Lower lobe of right lung (tissue), 2 donors: ENCODE results near the gene NRG2. TPM values are rescaled to one million over a fixed set of nuclear protein-coding genes. Genes with fewer than 3 reads are reported as not detected.
A peak's percentile ranks its signal among the peaks of the same experiment; 100 is the strongest.

Source experiments
- ATAC-seq, 2 donors: fragments of 200-7000 bp; cut with Tn5 transposase; one replicate each; pipeline ENCODE4 v1.9.1; 2020 to 2022; ENCODE audit warnings: mild to moderate bottlenecking in 2 of 2, moderate library complexity in 2 of 2
- DNase-seq: peaks from one replicate; pipeline ENCODE4 v3.0.0-alpha.2; 2020
- H3K27ac ChIP-seq: fragments of 200-600 bp; one replicate; pipeline ENCODE4 v1.8.0; 2022
- H3K27me3 ChIP-seq: fragments of 200-600 bp; one replicate; pipeline ENCODE4 v1.8.0; 2022; ENCODE audit warnings: low read depth
- H3K36me3 ChIP-seq: fragments of 200-600 bp; one replicate; pipeline ENCODE4 v1.8.0; 2022; ENCODE audit warnings: mild to moderate bottlenecking
- H3K4me1 ChIP-seq: fragments of 200-600 bp; one replicate; pipeline ENCODE4 v1.8.0; 2022
- H3K4me3 ChIP-seq: fragments of 200-600 bp; one replicate; pipeline ENCODE4 v1.8.0; 2022; ENCODE audit warnings: mild to moderate bottlenecking
- H3K9me3 ChIP-seq: fragments of 200-600 bp; one replicate; pipeline ENCODE4 v1.8.0; 2022
- intact Hi-C: fragments of 100-400 bp; cut with DNase I; formaldehyde crosslinking; loops from one replicate; pipeline ENCODE4 v1.11.0; 2022
- total RNA-seq: library from RNA; stranded (reverse); fragmentation: NEBNext Ultra II Directional; extraction: Animal tissue kit (Norgen Biotek cat#: 25700); gene quantifications from one replicate; pipeline ENCODE4 v1.2.1, GENCODE V29; 2021
- TF ChIP-seq, protein P1 (sequence below): fragments of 200-600 bp; IDR thresholded peaks from one replicate; pipeline ENCODE4 v1.8.0; 2022; ENCODE audit warnings: antibody characterized with exemption, mild to moderate bottlenecking
- donor health status: DM: no; HTN: yes; CAD: no; lungs with severe emphysema.

The NRG2 gene
- total RNA-seq, 1 donor from 2014 or later, result 1.6 TPM

DNA sequence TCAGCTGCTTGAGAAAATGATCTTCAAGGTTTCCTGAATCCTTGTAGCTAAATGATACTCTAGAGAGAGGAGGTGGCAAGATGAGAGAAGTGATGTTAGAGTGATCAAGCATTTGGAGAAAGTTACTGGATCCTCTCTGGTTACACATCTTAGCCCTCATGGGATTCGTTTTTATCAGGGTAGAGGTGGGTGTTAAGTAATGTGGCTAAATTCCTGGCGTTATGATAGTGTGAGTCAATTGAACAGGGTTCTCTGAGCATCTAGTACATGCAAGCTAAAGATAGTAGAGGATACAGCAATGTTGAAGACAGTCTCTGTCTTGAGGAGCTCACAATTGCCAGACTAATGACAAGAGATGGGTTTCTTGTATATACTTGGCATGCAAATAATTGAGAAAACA is 123.8 kb downstream of the NRG2 start:
- intact Hi-C loops, result no loop called here
- Histone ChIP-seq H3K36me3 (no peaks in the 10 kb centered on the region), H3K27ac (no peak overlapping the region), H3K27me3 (no peaks in the 10 kb centered on the region), H3K4me3 (no peak overlapping the region), H3K9me3 (no peaks in the 10 kb centered on the region), H3K4me1 (no peaks in the 10 kb centered on the region)
- ATAC-seq (no peak), DNase-seq (no peak)
- TF ChIP-seq, protein P1, sequence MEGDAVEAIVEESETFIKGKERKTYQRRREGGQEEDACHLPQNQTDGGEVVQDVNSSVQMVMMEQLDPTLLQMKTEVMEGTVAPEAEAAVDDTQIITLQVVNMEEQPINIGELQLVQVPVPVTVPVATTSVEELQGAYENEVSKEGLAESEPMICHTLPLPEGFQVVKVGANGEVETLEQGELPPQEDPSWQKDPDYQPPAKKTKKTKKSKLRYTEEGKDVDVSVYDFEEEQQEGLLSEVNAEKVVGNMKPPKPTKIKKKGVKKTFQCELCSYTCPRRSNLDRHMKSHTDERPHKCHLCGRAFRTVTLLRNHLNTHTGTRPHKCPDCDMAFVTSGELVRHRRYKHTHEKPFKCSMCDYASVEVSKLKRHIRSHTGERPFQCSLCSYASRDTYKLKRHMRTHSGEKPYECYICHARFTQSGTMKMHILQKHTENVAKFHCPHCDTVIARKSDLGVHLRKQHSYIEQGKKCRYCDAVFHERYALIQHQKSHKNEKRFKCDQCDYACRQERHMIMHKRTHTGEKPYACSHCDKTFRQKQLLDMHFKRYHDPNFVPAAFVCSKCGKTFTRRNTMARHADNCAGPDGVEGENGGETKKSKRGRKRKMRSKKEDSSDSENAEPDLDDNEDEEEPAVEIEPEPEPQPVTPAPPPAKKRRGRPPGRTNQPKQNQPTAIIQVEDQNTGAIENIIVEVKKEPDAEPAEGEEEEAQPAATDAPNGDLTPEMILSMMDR, result no peak

DNA sequence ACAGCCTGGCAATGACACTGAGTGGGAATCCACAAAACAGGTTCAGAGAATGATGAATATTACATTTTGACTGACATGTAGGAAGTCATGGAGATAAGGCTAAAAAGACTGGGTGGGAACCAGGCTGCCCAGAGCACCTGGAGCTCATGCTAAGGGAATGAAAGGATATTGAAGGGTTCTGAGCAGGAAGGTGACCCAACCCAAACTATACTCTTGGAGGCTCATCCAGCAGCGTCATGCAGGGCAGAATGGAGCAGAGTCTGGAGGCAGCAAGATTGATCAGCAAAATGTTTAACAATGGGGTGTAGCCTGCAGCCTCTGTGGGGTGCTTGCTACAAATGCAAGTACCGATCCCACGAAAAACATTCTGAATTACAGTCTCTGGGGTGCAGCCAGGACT is 127.3 kb downstream of the NRG2 start:
- Histone ChIP-seq H3K9me3 (no peaks in the 10 kb centered on the region), H3K36me3 (no peaks in the 10 kb centered on the region), H3K27ac (no peak overlapping the region), H3K4me1 (no peaks in the 10 kb centered on the region), H3K4me3 (no peak overlapping the region), H3K27me3 (no peaks in the 10 kb centered on the region)
- no peak for DNase-seq
- intact Hi-C loops, result no loop called here
- TF ChIP-seq, protein P1, result no peak
- no peak for ATAC-seq

DNA sequence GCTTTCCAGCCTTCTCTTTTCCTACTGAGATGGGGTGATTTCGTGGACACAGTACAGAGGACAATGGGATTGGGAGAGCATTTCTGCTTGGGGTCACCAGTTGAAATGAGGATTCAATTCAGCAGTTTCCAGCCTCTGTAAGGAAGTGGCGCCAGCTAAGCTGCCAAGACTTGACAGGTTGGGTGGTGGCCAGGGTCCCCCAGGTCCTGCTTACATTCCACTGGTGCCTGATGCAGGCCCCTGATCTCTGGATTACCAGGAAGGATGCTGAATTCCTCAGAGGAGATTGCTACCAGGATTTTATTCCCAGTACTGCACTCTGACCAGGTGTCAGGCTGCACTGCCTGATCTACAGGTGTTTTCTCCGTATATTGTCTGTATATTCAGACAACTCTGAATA is 127.8 kb downstream of the NRG2 start:
- H3K27ac ChIP-seq, result no peak overlapping the region
- H3K36me3 ChIP-seq, result no peaks in the 10 kb centered on the region
- TF ChIP-seq, protein P1, result no peak
- no peaks in the 10 kb centered on the region for H3K27me3 ChIP-seq
- DNase-seq (no peak), ATAC-seq (no peak)
- H3K9me3 ChIP-seq, result no peaks in the 10 kb centered on the region
- no peak overlapping the region for H3K4me3 ChIP-seq
- intact Hi-C loops, result no loop called here
- H3K4me1 ChIP-seq, result no peaks in the 10 kb centered on the region

DNA sequence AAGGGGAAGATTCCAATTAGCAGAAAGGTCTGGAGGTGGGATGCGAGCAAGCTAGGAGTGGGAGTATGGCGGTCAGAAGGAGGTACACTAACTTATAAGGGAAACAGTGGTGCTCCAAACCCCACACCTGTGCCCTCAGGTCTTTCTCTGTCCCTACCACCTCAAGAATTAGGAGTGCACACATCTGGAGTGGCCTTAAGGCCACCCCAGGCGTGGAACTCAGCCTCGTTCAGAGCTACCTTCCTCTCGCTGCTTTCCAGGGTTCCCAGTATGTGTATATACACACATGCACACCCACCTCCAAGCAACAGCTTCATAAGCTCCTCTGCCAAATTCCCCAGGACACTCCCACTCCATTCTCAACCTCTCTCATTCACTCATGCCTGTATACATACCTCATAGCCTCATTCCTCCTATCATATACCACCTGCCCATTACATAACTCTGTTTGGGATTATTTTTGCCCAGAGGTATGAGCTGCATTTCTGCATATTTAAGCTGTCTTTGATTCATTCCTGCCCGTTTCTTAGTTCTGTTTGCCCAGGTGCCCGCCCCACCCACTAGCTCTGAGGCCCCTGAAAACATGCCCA is 128.8 kb downstream of the NRG2 start:
- intact Hi-C loops, result no loop called here
- Histone ChIP-seq H3K4me1 (no peaks in the 10 kb centered on the region), H3K27me3 (no peaks in the 10 kb centered on the region), H3K9me3 (no peaks in the 10 kb centered on the region), H3K4me3 (no peak overlapping the region), H3K27ac (no peak overlapping the region), H3K36me3 (no peaks in the 10 kb centered on the region)
- peak in 1 of 2 donors; percentile 43 for ATAC-seq
- TF ChIP-seq, protein P1, result no peak
- DNase-seq, result no peak

DNA sequence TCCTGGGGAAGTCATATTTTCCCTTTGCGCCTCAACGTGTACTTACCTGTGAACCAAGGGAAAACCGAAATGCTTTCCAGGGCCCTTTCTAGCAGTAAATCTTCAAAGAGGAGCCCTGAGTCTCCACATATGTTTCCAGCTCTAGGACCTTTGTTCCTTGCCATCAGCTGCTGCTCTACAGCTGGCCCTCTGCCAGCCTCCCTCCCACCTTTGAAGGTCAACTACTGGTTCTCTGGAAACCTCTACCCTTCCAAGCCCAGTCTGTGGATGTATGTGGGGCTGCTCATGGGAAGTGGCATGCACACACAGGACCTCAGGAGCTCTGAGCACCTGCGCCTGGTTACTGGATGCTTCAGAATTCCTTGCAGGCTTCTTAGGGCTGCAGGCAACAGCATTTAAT is 130.3 kb downstream of the NRG2 start:
- DNase-seq (no peak), ATAC-seq (no peak)
- intact Hi-C loops, result no loop called here
- TF ChIP-seq, protein P1, result no peak
- Histone ChIP-seq H3K36me3 (no peaks in the 10 kb centered on the region), H3K4me1 (no peaks in the 10 kb centered on the region), H3K4me3 (no peak overlapping the region), H3K9me3 (no peaks in the 10 kb centered on the region), H3K27ac (no peak overlapping the region), H3K27me3 (no peaks in the 10 kb centered on the region)

DNA sequence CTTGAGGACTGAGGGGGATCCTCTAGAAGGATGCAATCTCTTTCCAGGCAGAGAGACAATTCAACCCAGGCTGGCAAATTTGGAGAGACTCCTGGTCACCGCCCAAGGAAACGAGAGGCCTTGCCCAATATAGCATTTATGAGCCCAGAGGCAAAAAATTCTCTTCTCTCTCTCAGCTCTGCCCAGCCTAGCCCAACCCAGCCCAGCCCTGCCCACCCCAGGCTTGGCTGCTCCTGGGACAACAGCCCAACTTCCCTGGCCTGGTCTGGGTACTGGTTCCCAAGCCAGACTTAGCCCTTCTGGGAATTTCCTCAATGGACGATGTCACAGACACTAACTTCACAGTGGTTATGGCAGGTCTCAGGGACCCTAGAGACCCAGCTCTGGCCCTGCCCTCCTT is 130.9 kb downstream of the NRG2 start:
- Histone ChIP-seq H3K4me3 (no peak overlapping the region), H3K27me3 (no peaks in the 10 kb centered on the region), H3K9me3 (no peaks in the 10 kb centered on the region), H3K27ac (no peak overlapping the region), H3K36me3 (no peaks in the 10 kb centered on the region), H3K4me1 (no peaks in the 10 kb centered on the region)
- ATAC-seq (no peak), DNase-seq (no peak)
- intact Hi-C loops, result no loop called here
- TF ChIP-seq, protein P1, result no peak
